Measurements from ENCODE around the gene LZTR1.

The LZTR1 gene

DNA sequence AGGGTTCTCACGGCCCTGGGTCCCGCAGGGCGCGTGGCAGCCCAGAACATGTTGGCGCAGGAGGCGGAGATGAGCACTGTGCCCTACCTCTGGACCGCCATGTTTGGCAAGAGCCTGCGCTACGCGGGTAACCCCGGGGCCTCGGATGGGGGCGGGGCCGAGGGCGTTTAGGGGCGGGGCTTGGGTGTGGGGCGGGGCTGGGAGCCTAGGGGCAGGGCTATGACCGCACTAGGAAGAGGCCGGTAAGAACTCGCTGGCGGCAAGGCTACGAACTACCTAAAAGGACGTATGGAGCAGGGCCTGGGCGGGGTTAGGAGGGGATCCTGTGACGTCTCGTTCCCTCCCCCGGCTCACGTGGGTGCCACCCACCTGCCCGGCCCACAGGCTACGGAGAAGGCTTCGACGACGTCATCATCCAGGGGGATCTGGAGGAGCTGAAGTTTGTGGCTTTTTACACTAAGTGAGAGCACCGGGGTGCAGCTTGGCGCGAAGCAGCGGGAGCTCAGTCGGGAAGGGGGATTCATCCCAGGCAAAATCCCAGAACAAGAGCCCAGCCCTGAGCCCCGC lies 2.8 kb upstream of the LZTR1 start:
- H3K27me3 ChIP-seq: no peaks in the 10 kb centered on the region
- no peak overlapping the region for H3K4me3 ChIP-seq (ENCODE audit: low read depth, low read length)
- H3K36me3 ChIP-seq: 0 out of 2 replicates have a peak, but pooled peaks cover 5% of the 10 kb centered on the region
- TF ChIP-seq CTCF (IDR thresholded peaks at IDR 0.05; ENCODE audit: low read depth, low read length): no peak
- H3K9me3 ChIP-seq: no peaks in the 10 kb centered on the region
- DNase-seq: peak; percentile 77
- H3K4me1 ChIP-seq: no peaks in the 10 kb centered on the region

- Histone ChIP-seq H3K4me1 (no peaks in the 10 kb centered on the region), H3K27me3 (no peaks in the 10 kb centered on the region), H3K36me3 (0 out of 2 replicates have a peak, but pooled peaks cover 5% of the 10 kb centered on the region), H3K9me3 (no peaks in the 10 kb centered on the region), H3K4me3 (ENCODE audit: low read depth, low read length) (no peak overlapping the region)
- DNase-seq: no peak
- no peak for TF ChIP-seq CTCF (IDR thresholded peaks at IDR 0.05; ENCODE audit: low read depth, low read length)
Observed at GRCh38 chr22:20979940-20980453, 2.1 kb upstream of the LZTR1 start.

GRCh38 chr22:20980523-20980922 lies 1.6 kb upstream of the LZTR1 start:
- Histone ChIP-seq H3K4me1 (no peaks in the 10 kb centered on the region), H3K9me3 (no peaks in the 10 kb centered on the region), H3K36me3 (peaks cover 5% of the 10 kb centered on the region; the same call in 1 of the 2 replicates), H3K27me3 (no peaks in the 10 kb centered on the region), H3K4me3 (ENCODE audit: low read depth, low read length) (no peak overlapping the region)
- no peak for TF ChIP-seq CTCF (IDR thresholded peaks at IDR 0.05; ENCODE audit: low read depth, low read length)
- DNase-seq: no peak

- H3K4me1 ChIP-seq: no peaks in the 10 kb centered on the region
- peak overlapping the region; percentile 93 for H3K4me3 ChIP-seq (ENCODE audit: low read depth, low read length)
- TF ChIP-seq CTCF (IDR thresholded peaks at IDR 0.05; ENCODE audit: low read depth, low read length): no peak
- H3K27me3 ChIP-seq: no peaks in the 10 kb centered on the region
- no peak for DNase-seq
- H3K36me3 ChIP-seq: peaks cover 5% of the 10 kb centered on the region; the same call in 1 of the 2 replicates
- no peaks in the 10 kb centered on the region for H3K9me3 ChIP-seq
Observed at GRCh38 chr22:20980938-20981722, 967 bp upstream of the LZTR1 start.

GRCh38 chr22:20982563-20982882 lies 426 bp downstream of the LZTR1 start:
- no peak for TF ChIP-seq CTCF (IDR thresholded peaks at IDR 0.05; ENCODE audit: low read depth, low read length)
- no peak for DNase-seq

More at GRCh38 chr22:20982563-20982882, 426 bp downstream of the LZTR1 start:
- H3K36me3 ChIP-seq: peaks cover 8% of the 10 kb centered on the region
- no peaks in the 10 kb centered on the region for H3K9me3 ChIP-seq
- H3K4me3 ChIP-seq (ENCODE audit: low read depth, low read length): peak overlapping the region; percentile 93
- no peaks in the 10 kb centered on the region for H3K4me1 ChIP-seq
- H3K27me3 ChIP-seq: no peaks in the 10 kb centered on the region
